ENCODE results near the gene PDCD4.
"Not testable (repeated sequence)": the region's sequence is repeated elsewhere in the genome, so short reads cannot be mapped to it uniquely, and the experiment has no call there.

Gene PDCD4

DNA sequence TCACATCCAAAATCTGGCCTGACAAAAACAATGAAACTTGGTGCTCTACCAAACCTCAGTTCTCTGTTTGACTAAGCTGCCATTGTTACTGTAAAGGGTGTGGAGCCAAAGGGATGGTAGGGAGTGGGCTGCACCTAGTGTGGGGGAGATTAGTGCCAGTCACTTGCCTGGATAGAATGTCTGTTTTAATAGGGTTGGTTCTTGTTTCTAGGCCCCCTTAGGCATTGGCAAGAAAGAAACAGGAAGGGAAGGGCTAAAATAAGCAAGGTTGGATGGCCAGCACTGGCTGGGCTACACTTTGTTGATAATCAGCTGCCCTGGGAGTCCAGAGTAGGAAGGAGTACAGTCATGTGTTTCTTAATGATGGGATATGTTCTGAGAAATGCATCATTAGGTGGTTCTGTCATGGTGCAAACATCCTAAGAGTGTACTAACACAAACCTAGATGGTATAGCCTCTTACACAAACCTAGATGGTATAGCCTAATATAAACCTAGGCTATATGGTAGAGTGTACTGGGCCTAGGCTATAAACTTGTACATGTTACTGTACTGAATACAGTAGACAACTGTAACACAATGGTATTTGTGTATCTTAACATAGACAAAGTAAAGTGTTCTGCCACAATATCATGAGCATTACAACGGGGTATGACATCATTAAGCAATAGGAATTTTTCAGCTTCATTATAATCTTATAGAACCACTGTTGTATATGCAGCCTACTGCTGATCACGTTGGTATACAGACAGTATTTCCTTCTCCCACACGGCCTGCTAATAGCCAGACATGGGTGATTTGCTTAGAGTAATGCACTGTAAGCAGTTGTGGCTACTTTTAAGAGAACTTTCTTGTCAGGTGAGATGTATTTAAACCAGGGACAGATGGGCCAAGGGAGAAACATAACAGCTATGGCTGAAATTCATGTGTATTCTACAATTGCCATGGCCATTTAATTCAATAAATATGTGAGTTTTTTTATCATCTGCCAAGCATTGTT is 31.9 kb downstream of the PDCD4 start:
- no peak for TF ChIP-seq JUND (IDR thresholded peaks at IDR 0.05; ENCODE audit: low read depth)
- no peak for DNase-seq (ENCODE audit: low read depth in 1 of 2, low spot score in 1 of 2)
- in situ Hi-C loops (cut with HindIII; ENCODE audit: low pct_unique_long_range_greater_than_20kb, low sequenced_read_pairs): no loop called here

DNA sequence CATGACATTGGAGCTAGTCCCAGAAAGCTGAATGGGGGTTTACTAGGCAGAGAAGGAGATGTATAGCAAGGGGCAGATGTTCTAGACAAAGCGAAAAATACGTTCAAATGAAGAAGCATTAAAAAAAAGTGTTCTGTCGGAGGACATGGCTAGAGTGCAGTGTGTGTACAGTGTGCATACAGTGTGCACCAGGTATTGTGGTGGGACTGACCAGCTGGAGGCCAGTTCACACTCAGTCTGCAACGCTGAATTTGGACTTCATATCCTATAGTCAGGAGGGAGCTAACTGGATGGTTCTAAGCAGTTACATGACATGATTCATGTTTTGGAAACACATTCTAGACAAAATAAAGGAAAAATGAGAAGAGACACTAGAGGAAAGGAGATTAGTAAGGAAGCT is 38.4 kb downstream of the PDCD4 start:
- no peak for TF ChIP-seq JUND (IDR thresholded peaks at IDR 0.05; ENCODE audit: low read depth)
- DNase-seq (ENCODE audit: low read depth in 1 of 2, low spot score in 1 of 2): no peak
- in situ Hi-C loops (cut with HindIII; ENCODE audit: low pct_unique_long_range_greater_than_20kb, low sequenced_read_pairs): no loop called here

DNA sequence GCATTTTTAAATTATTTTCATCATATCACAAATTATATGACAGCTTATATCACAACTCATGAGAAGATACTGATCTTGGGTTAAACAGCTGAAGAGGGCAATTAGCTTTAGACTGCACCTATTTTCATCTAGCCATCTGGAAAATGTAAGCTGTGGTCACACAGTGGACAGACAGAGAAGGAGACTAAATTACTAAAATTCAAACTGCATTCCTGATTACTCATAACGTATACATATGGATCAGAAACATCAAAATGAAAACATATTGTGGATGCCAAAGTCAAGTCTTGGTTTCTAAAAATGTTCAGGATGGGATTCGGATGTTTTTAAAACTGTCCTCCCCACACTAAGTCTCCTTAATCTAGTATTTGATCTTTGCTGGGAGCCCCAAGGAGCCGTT is 40.6 kb downstream of the PDCD4 start:
- in situ Hi-C loops (cut with HindIII; ENCODE audit: low pct_unique_long_range_greater_than_20kb, low sequenced_read_pairs): no loop called here
- no peak for DNase-seq (ENCODE audit: low read depth in 1 of 2, low spot score in 1 of 2)
- no peak for TF ChIP-seq JUND (IDR thresholded peaks at IDR 0.05; ENCODE audit: low read depth)

DNA sequence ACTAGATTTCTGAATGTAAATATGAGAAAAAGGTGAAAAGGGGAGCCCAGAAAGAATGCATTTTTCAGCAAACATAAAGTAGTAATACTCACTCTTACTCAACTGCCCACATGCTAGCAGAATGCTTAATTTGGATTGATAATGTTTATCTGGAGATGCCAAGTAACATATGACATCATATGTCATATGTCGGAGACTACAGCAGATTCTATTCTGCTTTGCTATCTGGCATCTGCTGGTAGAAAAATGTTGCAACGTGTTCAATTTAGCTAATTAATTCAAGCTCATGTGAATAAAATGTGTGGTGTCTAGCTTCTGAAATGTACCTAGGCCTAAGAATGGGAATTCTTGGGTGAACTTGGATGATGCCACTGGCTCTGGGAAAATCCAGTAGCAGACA is 42.7 kb downstream of the PDCD4 start:
- no peak for TF ChIP-seq JUND (IDR thresholded peaks at IDR 0.05; ENCODE audit: low read depth)
- in situ Hi-C loops (cut with HindIII; ENCODE audit: low pct_unique_long_range_greater_than_20kb, low sequenced_read_pairs): no loop called here
- DNase-seq (ENCODE audit: low read depth in 1 of 2, low spot score in 1 of 2): no peak

DNA sequence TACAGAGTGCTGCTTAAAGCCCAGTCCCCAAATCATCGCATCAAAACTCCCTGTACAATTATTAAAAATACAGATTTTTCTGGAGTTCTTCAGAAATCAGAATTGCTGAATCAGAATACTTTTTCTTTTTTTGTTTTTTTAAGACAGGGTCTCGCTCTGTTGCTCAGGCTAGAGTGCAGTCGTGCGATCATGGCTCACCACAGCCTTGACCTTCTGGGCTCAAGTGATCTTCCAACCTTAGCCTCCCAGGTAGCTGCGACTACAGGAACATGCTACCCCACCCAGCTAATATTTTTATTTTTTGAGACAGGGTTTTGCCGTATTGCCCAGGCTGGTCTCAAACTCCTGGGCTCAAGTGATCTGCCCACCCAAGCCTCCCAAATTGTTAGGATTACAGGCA is 43.3 kb downstream of the PDCD4 start:
- in situ Hi-C loops (cut with HindIII; ENCODE audit: low pct_unique_long_range_greater_than_20kb, low sequenced_read_pairs): no loop called here
- no peak for DNase-seq (ENCODE audit: low read depth in 1 of 2, low spot score in 1 of 2)
- TF ChIP-seq JUND (IDR thresholded peaks at IDR 0.05; ENCODE audit: low read depth): no peak

DNA sequence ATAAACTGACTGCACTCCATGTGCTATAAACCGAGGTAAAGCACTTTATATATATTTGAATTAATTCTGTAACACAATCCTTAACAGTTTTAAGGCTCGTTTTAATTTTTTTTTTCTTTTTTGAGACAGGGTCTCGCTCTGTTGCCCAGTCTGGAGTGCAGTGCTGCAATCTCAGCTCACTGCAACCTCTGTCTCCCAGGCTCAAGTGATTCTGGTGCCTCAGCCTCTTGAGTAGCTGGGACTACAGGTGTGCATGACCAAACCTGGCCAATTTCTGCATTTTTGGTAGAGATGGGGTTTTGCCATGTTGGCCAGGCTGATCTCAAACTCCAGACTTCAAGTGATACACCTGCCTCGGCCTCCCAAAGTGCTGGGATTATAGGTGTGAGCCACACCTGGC is 43.9 kb downstream of the PDCD4 start:
- in situ Hi-C loops (cut with HindIII; ENCODE audit: low pct_unique_long_range_greater_than_20kb, low sequenced_read_pairs); DNase-seq (ENCODE audit: low read depth in 1 of 2, low spot score in 1 of 2): not testable (repeated sequence)

DNA sequence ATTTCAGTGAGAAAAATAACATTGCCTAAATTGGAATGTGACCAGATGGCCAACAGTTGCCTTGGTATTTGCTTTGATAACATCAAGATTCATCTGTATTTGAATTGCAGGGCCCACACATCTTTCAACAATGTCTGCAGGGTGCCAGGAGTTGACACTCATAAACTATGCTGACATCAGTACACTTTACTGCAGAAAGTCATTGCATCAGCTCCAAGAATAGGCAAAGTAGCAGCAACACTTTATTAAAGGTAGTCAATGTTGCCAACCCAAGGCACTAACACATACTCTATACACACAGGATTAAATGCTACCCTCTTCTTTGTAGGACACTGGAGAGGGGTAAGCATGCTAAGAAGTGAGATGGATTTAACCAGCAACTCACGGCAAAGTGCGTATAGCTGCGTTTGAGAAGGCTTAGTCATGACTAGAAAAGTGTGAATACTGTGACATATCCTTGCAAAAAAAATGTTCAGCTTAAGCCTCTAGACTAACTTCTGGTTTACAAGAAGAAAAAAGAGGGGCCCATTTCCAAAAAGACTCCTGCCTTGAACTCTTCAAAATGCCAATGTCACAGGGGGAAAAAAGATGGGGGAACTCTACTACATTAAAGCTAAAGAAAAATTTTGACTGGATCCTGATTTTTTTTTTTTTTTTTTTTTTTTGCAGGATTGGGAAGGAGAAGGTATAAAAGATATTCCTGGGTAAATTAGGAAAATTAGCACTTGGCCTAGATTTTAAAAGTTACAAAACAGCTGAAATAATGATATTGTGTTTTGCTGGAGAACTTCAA is 45.0 kb downstream of the PDCD4 start:
- TF ChIP-seq JUND (IDR thresholded peaks at IDR 0.05; ENCODE audit: low read depth): peak; percentile 91
- in situ Hi-C loops (cut with HindIII; ENCODE audit: low pct_unique_long_range_greater_than_20kb, low sequenced_read_pairs): no loop called here
- peak; percentile 12 to 90 for DNase-seq (ENCODE audit: low read depth in 1 of 2, low spot score in 1 of 2)

DNA sequence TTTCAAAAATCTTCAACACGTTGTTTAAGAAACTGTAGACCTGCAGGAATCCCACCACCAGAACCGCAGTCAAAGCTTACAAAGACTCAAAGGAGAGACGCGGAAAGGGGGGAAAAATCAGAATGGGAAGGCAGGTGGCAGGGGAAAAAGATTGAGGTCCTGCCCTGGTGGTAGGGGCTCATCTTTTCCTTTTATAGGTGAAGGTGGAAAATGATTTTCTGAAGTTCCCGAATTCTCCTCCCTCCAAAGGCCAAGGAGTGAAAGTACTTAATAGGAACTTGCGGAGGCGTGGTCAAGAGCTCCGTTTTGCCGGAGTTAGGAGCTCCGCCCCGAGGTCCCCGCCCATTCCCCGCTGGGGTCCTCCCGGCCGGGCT is 46.5 kb downstream of the PDCD4 start:
- peak; percentile 39 to 95 for DNase-seq (ENCODE audit: low read depth in 1 of 2, low spot score in 1 of 2)
- in situ Hi-C loops (cut with HindIII; ENCODE audit: low pct_unique_long_range_greater_than_20kb, low sequenced_read_pairs): no loop called here
- no peak for TF ChIP-seq JUND (IDR thresholded peaks at IDR 0.05; ENCODE audit: low read depth)

DNA sequence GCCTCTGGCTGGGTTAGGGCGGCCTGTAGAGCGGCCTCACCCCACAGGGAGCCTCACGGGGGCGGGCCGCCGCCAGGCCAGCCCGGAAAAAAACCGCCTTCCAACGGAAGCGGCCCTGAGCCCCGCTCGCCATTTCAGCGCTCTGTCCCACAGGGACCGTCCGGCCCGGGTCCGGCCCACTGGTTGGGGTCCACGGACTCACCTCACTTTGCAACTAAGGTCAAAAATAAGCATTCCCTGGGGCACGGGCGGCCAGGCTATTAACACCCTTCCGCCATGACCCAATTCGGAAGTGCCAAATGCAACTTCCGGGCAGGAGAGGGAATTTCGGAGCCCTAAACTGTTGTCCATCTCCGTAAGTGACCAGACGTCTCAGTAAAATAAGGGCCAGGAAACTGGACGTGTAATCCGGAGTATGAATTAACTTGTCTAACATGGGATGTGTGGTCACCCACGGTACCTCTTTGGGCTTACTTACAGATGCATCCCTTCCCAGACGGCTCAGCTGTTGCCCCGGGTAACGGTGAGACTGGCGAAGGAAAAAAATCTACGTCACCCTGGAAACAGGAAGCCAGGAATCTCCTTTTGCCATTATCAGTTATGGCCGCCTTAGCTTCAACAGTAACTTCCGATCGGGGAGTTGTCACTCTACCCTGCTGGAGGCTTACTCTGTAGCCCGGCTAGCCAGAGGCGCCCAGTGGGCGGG is 47.1 kb downstream of the PDCD4 start, which contains the start of gene BBIP1:
TSS of gene BBIP1 (minus strand) at position 538 of the 706 bp plus-strand sequence. CDS start 1,023 bp downstream, outside the sequence.
- in situ Hi-C loops (cut with HindIII; ENCODE audit: low pct_unique_long_range_greater_than_20kb, low sequenced_read_pairs): no loop called here
- DNase-seq (ENCODE audit: low read depth in 1 of 2, low spot score in 1 of 2): peak; percentile 68 to 99
- TF ChIP-seq JUND (IDR thresholded peaks at IDR 0.05; ENCODE audit: low read depth): no peak

DNA sequence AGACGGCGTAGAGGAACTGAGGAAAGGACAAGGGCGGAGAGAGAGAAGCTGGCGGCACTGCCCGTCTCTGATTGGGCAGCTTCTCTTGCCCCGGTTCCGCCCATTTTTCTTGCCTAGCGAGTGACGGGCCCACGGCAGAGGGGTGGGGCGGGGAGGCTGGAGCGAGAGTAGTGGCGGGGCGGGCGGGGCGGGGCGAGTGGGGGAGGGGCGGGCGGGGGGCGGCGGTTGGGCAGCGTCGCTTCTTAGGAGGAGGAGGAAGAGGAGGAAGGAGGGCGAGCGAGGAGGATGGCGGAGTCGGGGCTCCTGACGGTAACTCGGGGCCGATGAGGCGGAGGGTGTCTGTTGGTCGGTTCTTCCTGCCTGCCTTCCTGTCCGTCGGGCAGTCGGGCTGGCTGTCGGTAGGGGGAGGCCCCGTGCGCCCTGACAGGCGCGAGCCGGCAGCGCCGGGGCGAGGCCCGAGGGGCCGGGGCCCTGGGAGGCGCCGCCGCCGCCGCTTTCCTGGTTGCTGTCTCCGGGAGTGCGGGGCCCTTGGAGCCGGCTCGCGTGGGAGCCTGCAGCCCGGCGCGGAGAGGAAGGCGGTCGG is 47.7 kb downstream of the PDCD4 start, which contains the start of gene SHOC2:
TSS of gene SHOC2 (plus strand) at position 256 of the 583 bp plus-strand sequence. CDS start 44,755 bp downstream, outside the sequence.
- no peak for TF ChIP-seq JUND (IDR thresholded peaks at IDR 0.05; ENCODE audit: low read depth)
- DNase-seq (ENCODE audit: low read depth in 1 of 2, low spot score in 1 of 2): no peak
- in situ Hi-C loops (cut with HindIII; ENCODE audit: low pct_unique_long_range_greater_than_20kb, low sequenced_read_pairs): no loop called here

DNA sequence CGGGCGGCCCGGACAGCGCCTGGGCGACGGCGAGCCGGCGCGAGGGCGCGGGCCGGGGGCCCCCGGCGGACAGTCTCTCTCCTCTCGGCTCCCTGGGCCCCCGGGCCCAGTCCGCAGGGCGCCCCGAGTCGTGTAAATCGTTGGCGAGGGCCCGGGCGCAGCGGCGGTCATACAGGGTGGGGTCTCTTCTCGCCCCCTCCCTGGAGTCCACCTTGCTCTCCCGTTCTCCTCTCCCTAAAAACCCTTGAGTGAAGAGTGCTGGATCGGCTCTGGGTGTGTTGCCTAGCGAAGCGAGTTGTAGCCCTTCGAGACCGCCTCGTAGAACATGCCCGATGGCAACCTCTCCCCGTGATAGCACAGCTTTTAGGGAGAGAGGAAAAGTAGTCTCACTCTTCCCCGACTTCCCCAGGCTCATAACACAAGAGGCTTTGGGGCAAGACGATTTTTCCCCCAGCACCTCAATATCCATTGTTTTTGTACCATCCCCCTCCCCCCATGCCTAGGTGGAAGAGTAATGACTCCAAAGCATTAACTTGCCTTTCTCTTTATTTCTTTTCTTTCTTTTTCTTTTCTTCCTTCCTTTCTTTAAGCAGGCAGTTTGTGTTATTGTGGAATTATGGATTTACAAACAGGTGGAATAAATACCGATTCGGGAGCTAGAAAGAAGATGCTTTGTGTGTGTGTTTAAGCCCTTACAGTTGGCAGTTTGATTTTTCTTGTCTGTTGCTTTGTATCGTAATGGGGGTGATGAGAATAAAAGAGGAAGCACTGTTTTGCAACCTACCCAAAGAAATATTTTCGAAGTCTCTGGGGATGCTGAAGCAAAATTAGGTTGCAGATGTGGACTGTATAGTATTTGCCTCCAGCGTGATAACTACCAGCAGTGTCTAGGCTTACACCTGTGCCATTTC is 48.5 kb downstream of the PDCD4 start:
- in situ Hi-C loops (cut with HindIII; ENCODE audit: low pct_unique_long_range_greater_than_20kb, low sequenced_read_pairs): no loop called here
- DNase-seq (ENCODE audit: low read depth in 1 of 2, low spot score in 1 of 2): peak in 1 of 2 experiments; percentile 51
- no peak for TF ChIP-seq JUND (IDR thresholded peaks at IDR 0.05; ENCODE audit: low read depth)
